T-cell (primary cell): Measurements from ENCODE around the gene BID. TPM values are rescaled to one million over a fixed set of nuclear protein-coding genes. Genes with fewer than 3 reads are reported as not detected.

Experiments
- ATAC-seq, 4 experiments: fragments of 200-7000 bp in 3 of 4; fragments of 150-1000 bp in 1 of 4; cut with Tn5 transposase; replicated peaks in 1 of 4; 1 replicate in 3 of 4; 2 replicates in 1 of 4; pipeline ENCODE4 v1.10.0; 2021; ENCODE audit warnings: moderate library complexity in 3 of 4, mild to moderate bottlenecking in 2 of 4, moderate number of reproducible peaks in 1 of 4
- CTCF ChIA-PET, 2 donors: fragments of 300-600 bp; sonication (Branson Sonifier 250); formaldehyde crosslinking; loops; one replicate each; lab custom pipeline; 2022; ENCODE audit warnings: antibody characterized with exemption in 2 of 2; lab: Charles Lee
- POLR2A ChIA-PET, 2 donors: fragments of 300-600 bp; sonication (Branson Sonifier 250); formaldehyde crosslinking; loops; one replicate each; lab custom pipeline; 2022; ENCODE audit warnings: antibody characterized with exemption in 2 of 2; lab: Charles Lee
- DNase-seq, 35 experiments: peaks; one replicate each; pipeline versions ENCODE4 v3.0.0 to v3.0.0-alpha.2; 2013 to 2023
- H3K27ac ChIP-seq: one replicate; pipeline ENCODE4 v1.5.1; 2013; ENCODE audit warnings: low read length
- H3K27me3 ChIP-seq, 2 experiments: replicated peaks in 1 of 2; 1 replicate in 1 of 2; 2 replicates in 1 of 2; pipeline versions ENCODE4 v1.6.1 to v1.7.0; 2013; ENCODE audit warnings: low read length in 1 of 2, mixed read lengths in 1 of 2; ENCODE audit not compliant: control insufficient read depth in 2 of 2, insufficient read depth in 2 of 2; ENCODE audit errors: extremely low read depth in 1 of 2
- H3K36me3 ChIP-seq, 2 donors: 1 replicate in 1 of 2; 2 replicates in 1 of 2; pipeline versions ENCODE4 v1.6.1 to v1.7.0; 2013; ENCODE audit warnings: low read length in 1 of 2; ENCODE audit not compliant: control insufficient read depth in 2 of 2, insufficient read depth in 1 of 2; ENCODE audit errors: extremely low read depth in 1 of 2
- H3K4me1 ChIP-seq, 2 experiments: 1 replicate in 1 of 2; 2 replicates in 1 of 2; pipeline versions ENCODE4 v1.6.1 to v1.7.0; 2013; ENCODE audit warnings: low read length in 2 of 2, mixed read lengths in 1 of 2; ENCODE audit not compliant: insufficient read depth in 2 of 2, control insufficient read depth in 1 of 2; ENCODE audit errors: extremely low read depth in 1 of 2
- H3K4me3 ChIP-seq, 2 donors: 1 replicate in 1 of 2; 2 replicates in 1 of 2; pipeline versions ENCODE4 v1.5.1 to v1.7.0; 2013; ENCODE audit warnings: mild to moderate bottlenecking in 2 of 2, low read length in 1 of 2, moderate library complexity in 1 of 2; ENCODE audit not compliant: control insufficient read depth in 1 of 2; ENCODE audit errors: extremely low read depth in 1 of 2
- H3K9me3 ChIP-seq: 2 replicates; pipeline ENCODE4 v1.7.0; 2013
- H3K27ac Mint-ChIP-seq, 2 donors: one replicate each; pipeline ENCODE4 v1.8.0; 2020 to 2021; ENCODE audit warnings: mild to moderate bottlenecking in 2 of 2, mixed read lengths in 2 of 2
- H3K27me3 Mint-ChIP-seq, 2 donors: one replicate each; pipeline ENCODE4 v1.8.0; 2021 to 2022; ENCODE audit warnings: mixed read lengths in 2 of 2
- H3K36me3 Mint-ChIP-seq: one replicate; pipeline ENCODE4 v1.8.0; 2021; ENCODE audit warnings: mixed read lengths
- H3K4me1 Mint-ChIP-seq, 3 donors: one replicate each; pipeline ENCODE4 v1.8.0; 2020 to 2022; ENCODE audit warnings: mixed read lengths in 3 of 3, mild to moderate bottlenecking in 1 of 3
- H3K4me3 Mint-ChIP-seq, 3 donors: one replicate each; pipeline ENCODE4 v1.8.0; 2020 to 2022; ENCODE audit warnings: mild to moderate bottlenecking in 3 of 3, mixed read lengths in 3 of 3, moderate library complexity in 3 of 3
- H3K9me3 Mint-ChIP-seq, 3 donors: one replicate each; pipeline ENCODE4 v1.8.0; 2020 to 2022; ENCODE audit warnings: mixed read lengths in 3 of 3
- WGBS: methylation state at CpG from one replicate; pipeline ENCODE4 v1.1.5; 2013; ENCODE audit warnings: missing lambda C conversion rate; ENCODE audit not compliant: insufficient coverage; 5-methylcytosine and 5-hydroxymethylcytosine counted together
- total RNA-seq, 35 experiments: library from RNA in 6 of 35; stranded (reverse) in 6 of 35; fragments of 120-200 nt in 1 of 35; gene quantifications; one replicate each; pipeline versions ENCODE4 v1.2.1 to v1.2.4 and lab custom pipeline; 2013 to 2026

The BID gene
- total RNA-seq, 5 donors from 2014 or later (not counting 1 experiment from before 2014, with no cell fraction given): 15.8 to 34.6 (median 28.5) TPM

GRCh38 chr22:17739196-17739975 is 34.9 kb downstream of the BID start:
- Mint-ChIP-seq H3K9me3 (no peaks in the 10 kb centered on the region), H3K4me1 (peaks cover 4 to 10% (median 9%) of the 10 kb centered on the region in 3 donors), H3K4me3 (no peak overlapping the region), H3K27ac (no peak overlapping the region), H3K36me3 (peaks cover 10% of the 10 kb centered on the region), H3K27me3 (no peaks in the 10 kb centered on the region)
- no peaks in the 10 kb centered on the region for H3K9me3 ChIP-seq
- ChIA-PET CTCF (no interaction called here), POLR2A (no interaction called here)
- no peak overlapping the region for H3K27ac ChIP-seq
- DNase-seq: no peak
- 97% methylated on average over 31 of the region's 36 CpGs for WGBS
- ATAC-seq: no peak
- peaks cover 0 to 9% of the 10 kb centered on the region in 2 experiments for H3K4me1 ChIP-seq
- H3K4me3 ChIP-seq: no peak overlapping the region
- H3K27me3 ChIP-seq: no peaks in the 10 kb centered on the region
- peaks cover 38 to 68% of the 10 kb centered on the region in 2 donors for H3K36me3 ChIP-seq

DNA sequence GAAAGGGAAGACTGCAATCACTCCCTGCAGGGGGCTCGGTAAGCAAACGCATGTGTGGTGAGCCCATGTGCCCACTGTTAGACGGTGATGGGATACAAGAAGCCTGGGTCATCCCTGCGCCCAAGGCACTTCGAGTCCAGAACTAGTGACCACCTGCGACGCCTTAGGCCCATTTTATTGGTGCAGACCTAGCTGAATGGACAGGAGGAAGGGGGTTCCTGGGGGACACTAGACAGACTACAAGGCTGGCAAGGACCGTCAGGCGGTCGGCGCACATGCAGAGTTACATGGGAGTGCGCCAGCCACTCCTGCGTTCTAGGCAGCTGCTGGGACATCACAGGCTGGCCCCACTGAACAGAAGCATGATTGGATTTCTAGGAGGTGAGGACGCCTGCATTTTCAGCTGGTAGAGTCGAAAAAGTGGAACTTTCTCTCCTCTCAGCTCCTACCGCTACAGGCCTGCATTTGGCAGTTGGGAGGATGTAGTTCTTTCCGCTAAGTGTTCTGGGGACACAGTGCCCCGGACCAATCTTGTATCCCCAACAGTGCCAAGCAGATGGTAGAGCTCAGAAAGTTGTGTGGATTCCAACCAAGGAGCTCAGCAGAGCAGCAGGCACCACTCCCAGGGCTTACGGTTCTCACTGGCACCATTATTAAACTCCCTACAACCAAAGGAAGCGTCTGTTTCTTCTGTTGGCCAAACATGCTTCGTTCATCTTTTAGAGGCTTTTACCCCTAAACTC is 35.7 kb downstream of the BID start:
- CTCF ChIA-PET: no interaction called here
- Histone ChIP-seq H3K4me1 (peaks cover 0 to 9% of the 10 kb centered on the region in 2 experiments), H3K9me3 (no peaks in the 10 kb centered on the region), H3K4me3 (no peak overlapping the region), H3K36me3 (peaks cover 38 to 70% of the 10 kb centered on the region in 2 donors), H3K27ac (no peak overlapping the region), H3K27me3 (no peaks in the 10 kb centered on the region)
- WGBS: 97% methylated on average over 17 of the region's 21 CpGs
- H3K36me3 Mint-ChIP-seq: peaks cover 14% of the 10 kb centered on the region
- ATAC-seq (no peak), DNase-seq (no peak)
- POLR2A ChIA-PET: no interaction called here
- no peak overlapping the region for H3K27ac Mint-ChIP-seq
- H3K9me3 Mint-ChIP-seq: no peaks in the 10 kb centered on the region
- H3K4me3 Mint-ChIP-seq: no peak overlapping the region
- no peaks in the 10 kb centered on the region for H3K27me3 Mint-ChIP-seq
- peaks cover 12 to 19% (median 17%) of the 10 kb centered on the region in 3 donors for H3K4me1 Mint-ChIP-seq

DNA sequence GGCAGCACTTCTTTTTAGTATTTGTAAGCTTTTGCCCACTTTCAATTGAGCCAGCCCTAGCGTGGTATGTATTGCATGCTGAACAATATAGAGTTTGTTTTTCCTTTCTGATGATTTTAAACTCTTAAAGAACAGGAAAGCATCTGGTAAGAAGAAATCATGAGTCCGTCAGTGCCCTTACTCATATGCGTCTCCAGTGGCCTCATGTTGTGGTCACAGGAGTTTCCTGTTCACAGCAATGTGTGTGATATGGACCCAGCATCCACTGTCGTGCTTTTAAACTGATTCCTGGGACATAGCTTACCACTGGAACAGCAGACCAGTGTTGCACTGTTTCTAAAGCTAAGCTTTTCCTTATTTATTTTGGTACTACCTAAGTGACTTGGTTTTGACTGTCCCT is 40.1 kb downstream of the BID start:
- Histone ChIP-seq H3K4me1 (peaks cover 0 to 3% of the 10 kb centered on the region in 2 experiments), H3K9me3 (no peaks in the 10 kb centered on the region), H3K27ac (peak overlapping the region; percentile 9), H3K27me3 (no peaks in the 10 kb centered on the region), H3K36me3 (peaks cover 24 to 78% of the 10 kb centered on the region in 2 donors), H3K4me3 (no peak overlapping the region)
- Mint-ChIP-seq H3K9me3 (no peaks in the 10 kb centered on the region), H3K27ac (peak overlapping the region in 1 of 2 donors; percentile 78), H3K4me1 (peaks cover 14 to 15% (median 15%) of the 10 kb centered on the region in 3 donors), H3K4me3 (no peak overlapping the region), H3K27me3 (no peaks in the 10 kb centered on the region), H3K36me3 (peaks cover 28% of the 10 kb centered on the region)
- POLR2A ChIA-PET: no interaction called here
- 8% methylated on average over 2 of the region's 4 CpGs for WGBS
- peak; percentile 34 to 62 (median 50) for ATAC-seq
- peak in 1 of 35 experiments; percentile 15 for DNase-seq
- CTCF ChIA-PET: interaction anchor here in 1 of 2 donors (2.5 kb wide), 1 partner anchor 51 kb away, joined by 5 read pairs; no protein-coding TSS in a partner anchor

- H3K4me3 ChIP-seq: no peak overlapping the region
- peaks cover 0 to 3% of the 10 kb centered on the region in 2 experiments for H3K4me1 ChIP-seq
- DNase-seq (no peak), ATAC-seq (no peak)
- no peaks in the 10 kb centered on the region for H3K27me3 ChIP-seq
- ChIA-PET POLR2A (no interaction called here), CTCF (no interaction called here)
- Mint-ChIP-seq H3K36me3 (peaks cover 27% of the 10 kb centered on the region), H3K4me1 (peaks cover 14 to 15% (median 15%) of the 10 kb centered on the region in 3 donors), H3K27ac (peak overlapping the region; percentile 78 to 80), H3K9me3 (no peaks in the 10 kb centered on the region), H3K4me3 (no peak overlapping the region), H3K27me3 (no peaks in the 10 kb centered on the region)
- H3K9me3 ChIP-seq: no peaks in the 10 kb centered on the region
- no CpG with 5 or more reads among the region's 3 CpGs for WGBS
- peaks cover 22 to 72% of the 10 kb centered on the region in 2 donors for H3K36me3 ChIP-seq
- H3K27ac ChIP-seq: no peak overlapping the region
Observed at GRCh38 chr22:17733466-17733865, 40.8 kb downstream of the BID start.

DNA sequence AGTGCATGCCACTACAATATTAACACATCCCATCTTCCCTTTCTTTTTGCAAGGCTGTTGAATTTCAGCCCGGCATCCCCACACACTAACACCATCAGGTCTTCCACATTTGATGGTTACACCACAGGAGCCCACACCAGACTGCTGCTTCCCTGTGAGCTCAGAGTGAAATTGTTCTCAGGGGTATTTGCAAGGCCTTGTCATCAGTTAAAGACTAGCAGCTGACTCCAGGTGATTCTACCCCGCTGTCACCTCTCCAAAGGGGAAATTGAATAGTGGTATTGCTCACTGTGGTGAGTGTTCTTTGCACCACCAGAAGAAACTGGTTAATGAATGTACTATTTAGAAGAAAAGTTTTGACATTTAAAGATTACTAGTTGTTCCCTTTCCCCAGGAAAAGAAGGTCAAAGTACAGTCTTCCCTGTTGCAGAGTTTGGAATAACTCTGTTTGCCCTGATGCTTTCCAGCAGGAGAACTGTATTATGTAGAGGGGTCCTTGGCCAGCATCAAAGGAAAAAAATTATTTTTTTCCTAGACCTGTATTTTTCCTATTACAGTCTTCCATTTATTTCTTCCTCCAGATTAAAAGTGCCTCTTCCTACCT is 41.9 kb downstream of the BID start:
- H3K4me3 ChIP-seq: no peak overlapping the region
- WGBS: no CpG with 5 or more reads among the region's 2 CpGs
- no peaks in the 10 kb centered on the region for H3K27me3 ChIP-seq
- Mint-ChIP-seq H3K4me3 (no peak overlapping the region), H3K27ac (peak overlapping the region; percentile 30 to 76), H3K4me1 (peaks cover 14 to 18% (median 15%) of the 10 kb centered on the region in 3 donors), H3K27me3 (no peaks in the 10 kb centered on the region), H3K36me3 (peaks cover 28% of the 10 kb centered on the region), H3K9me3 (no peaks in the 10 kb centered on the region)
- ChIA-PET POLR2A (interaction anchor here in 1 of 2 donors (0.6 kb wide), 1 partner anchor 99 kb away, joined by 11 read pairs; no protein-coding TSS in a partner anchor), CTCF (no interaction called here)
- ATAC-seq (no peak), DNase-seq (no peak)
- peaks cover 14 to 71% of the 10 kb centered on the region in 2 donors for H3K36me3 ChIP-seq
- no peaks in the 10 kb centered on the region for H3K9me3 ChIP-seq
- H3K4me1 ChIP-seq: peaks cover 0 to 3% of the 10 kb centered on the region in 2 experiments
- no peak overlapping the region for H3K27ac ChIP-seq

GRCh38 chr22:17729561-17729960 is 44.7 kb downstream of the BID start:
- CTCF ChIA-PET: interaction anchor here in 1 of 2 donors (1.5 kb wide), 1 partner anchor 13 kb away, joined by 4 read pairs; no protein-coding TSS in a partner anchor
- Mint-ChIP-seq H3K9me3 (no peaks in the 10 kb centered on the region), H3K36me3 (peaks cover 38% of the 10 kb centered on the region), H3K4me3 (no peak overlapping the region), H3K27ac (peak overlapping the region in 1 of 2 donors; percentile 28), H3K4me1 (peaks cover 22 to 36% (median 24%) of the 10 kb centered on the region in 3 donors), H3K27me3 (no peaks in the 10 kb centered on the region)
- no peak overlapping the region for H3K27ac ChIP-seq
- DNase-seq (no peak), ATAC-seq (no peak)
- H3K4me3 ChIP-seq: no peak overlapping the region
- POLR2A ChIA-PET: interaction anchor here in 1 of 2 donors (0.6 kb wide), 1 partner anchor 16 kb away, joined by 3 read pairs; no protein-coding TSS in a partner anchor
- peaks cover 5 to 11% of the 10 kb centered on the region in 2 experiments for H3K4me1 ChIP-seq
- no peaks in the 10 kb centered on the region for H3K9me3 ChIP-seq
- H3K36me3 ChIP-seq: peaks cover 15 to 57% of the 10 kb centered on the region in 2 donors
- no peaks in the 10 kb centered on the region for H3K27me3 ChIP-seq
- 100% methylated on average over 1 of the region's 6 CpGs for WGBS
